HUES48 (cell line): ENCODE results near the gene ZFAND3.

ENCODE experiments used
- H3K27ac ChIP-seq: one replicate; pipeline ENCODE4 v1.7.0; 2013; ENCODE audit warnings: low read depth, low read length, inconsistent platforms
- H3K27me3 ChIP-seq: 2 replicates; pipeline ENCODE4 v1.6.1; 2013; ENCODE audit warnings: mild to moderate bottlenecking, low read length; ENCODE audit not compliant: control insufficient read depth, insufficient read depth
- H3K36me3 ChIP-seq: 2 replicates; pipeline ENCODE4 v1.6.1; 2013; ENCODE audit warnings: low read length; ENCODE audit not compliant: control insufficient read depth, insufficient read depth
- H3K4me1 ChIP-seq: 2 replicates; pipeline ENCODE4 v1.6.1; 2013; ENCODE audit warnings: mild to moderate bottlenecking, low read length; ENCODE audit not compliant: control insufficient read depth, insufficient read depth
- H3K4me3 ChIP-seq: 2 replicates; pipeline ENCODE4 v1.5.1; 2013; ENCODE audit warnings: mild to moderate bottlenecking, low read depth, low read length
- H3K9ac ChIP-seq: 2 replicates; pipeline ENCODE4 v1.6.1; 2013; ENCODE audit warnings: mild to moderate bottlenecking, low read depth, low read length, moderate library complexity
- H3K9me3 ChIP-seq: 2 replicates; pipeline ENCODE4 v1.6.1; 2013; ENCODE audit warnings: low read length; ENCODE audit not compliant: control insufficient read depth, insufficient read depth

Gene ZFAND3

DNA sequence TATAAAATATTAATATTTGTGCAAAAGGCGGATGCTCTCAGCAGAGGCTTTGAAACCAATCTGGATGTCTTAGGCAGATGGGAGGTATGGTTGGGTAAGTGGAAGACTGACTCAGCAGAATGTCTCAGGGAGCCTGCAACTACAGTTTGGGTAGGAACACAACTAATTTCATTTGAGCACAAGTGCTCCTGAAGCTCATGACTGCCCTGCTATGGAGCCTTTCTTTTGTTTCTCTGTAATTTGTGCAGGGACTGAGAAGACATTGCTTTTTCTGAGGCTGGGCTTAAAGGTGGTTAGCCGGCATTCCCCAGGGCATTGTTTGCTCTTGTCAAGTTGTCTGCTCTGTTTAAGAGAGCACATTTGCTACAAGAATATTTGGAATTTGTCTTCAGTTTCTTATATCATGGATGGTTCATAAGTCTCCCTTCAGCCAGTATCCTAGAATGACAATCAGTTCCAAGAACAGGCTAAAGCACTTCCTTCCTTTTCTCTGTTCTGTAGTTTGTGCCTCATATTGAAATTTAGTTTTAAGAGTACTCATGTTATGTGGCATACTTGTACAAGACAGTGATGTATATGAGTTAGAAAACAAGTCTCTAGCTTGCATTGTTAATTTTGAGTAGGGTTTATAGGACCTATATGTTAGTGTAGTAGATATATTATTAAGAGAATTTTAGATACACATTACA is 208.3 kb downstream of the ZFAND3 start:
- Histone ChIP-seq H3K36me3 (no peaks in the 10 kb centered on the region), H3K27ac (no peak overlapping the region), H3K9ac (no peak overlapping the region), H3K4me1 (peaks cover 21% of the 10 kb centered on the region), H3K27me3 (no peaks in the 10 kb centered on the region), H3K9me3 (peaks cover 11% of the 10 kb centered on the region), H3K4me3 (no peak overlapping the region)

GRCh38 chr6:38030380-38030779 is 210.9 kb downstream of the ZFAND3 start:
- Histone ChIP-seq H3K4me3 (no peak overlapping the region), H3K9ac (no peak overlapping the region), H3K27me3 (no peaks in the 10 kb centered on the region), H3K9me3 (no peaks in the 10 kb centered on the region), H3K4me1 (peaks cover 24% of the 10 kb centered on the region), H3K36me3 (no peaks in the 10 kb centered on the region), H3K27ac (no peak overlapping the region)

- Histone ChIP-seq H3K4me3 (no peak overlapping the region), H3K36me3 (no peaks in the 10 kb centered on the region), H3K9ac (no peak overlapping the region), H3K9me3 (no peaks in the 10 kb centered on the region), H3K27me3 (no peaks in the 10 kb centered on the region), H3K27ac (no peak overlapping the region), H3K4me1 (peaks cover 25% of the 10 kb centered on the region)
These were observed 213.3 kb downstream of the ZFAND3 start for GRCh38 chr6:38032797-38033196.

DNA sequence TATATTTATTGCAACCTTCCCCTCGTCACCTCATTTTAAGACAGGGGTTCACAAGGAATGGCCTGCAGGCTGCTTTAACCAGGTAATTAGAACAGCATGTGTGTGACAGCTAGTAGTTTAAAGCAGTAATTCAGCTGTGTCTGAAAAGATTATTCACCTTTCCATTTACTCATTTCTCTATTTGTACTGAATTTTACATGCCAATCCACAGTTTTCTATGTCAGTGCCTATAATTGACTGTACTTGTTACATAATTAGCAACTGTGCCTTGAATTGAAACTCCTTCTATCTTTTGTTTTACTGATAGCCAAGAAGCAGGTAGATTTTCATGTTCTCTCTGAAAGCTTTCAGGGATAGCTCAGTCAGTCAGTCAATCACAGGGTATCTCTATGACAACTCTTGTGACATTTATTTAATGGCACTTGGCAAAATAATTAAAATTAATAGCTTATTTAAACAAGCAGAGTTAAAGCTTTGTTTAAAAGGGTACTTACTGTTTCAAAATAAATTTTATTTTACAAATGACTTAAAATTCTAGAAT is 214.0 kb downstream of the ZFAND3 start:
- no peak overlapping the region for H3K27ac ChIP-seq
- no peak overlapping the region for H3K4me3 ChIP-seq
- no peak overlapping the region for H3K9ac ChIP-seq
- H3K27me3 ChIP-seq = no peaks in the 10 kb centered on the region
- no peaks in the 10 kb centered on the region for H3K9me3 ChIP-seq
- H3K36me3 ChIP-seq = no peaks in the 10 kb centered on the region
- H3K4me1 ChIP-seq = peaks cover 23% of the 10 kb centered on the region

DNA sequence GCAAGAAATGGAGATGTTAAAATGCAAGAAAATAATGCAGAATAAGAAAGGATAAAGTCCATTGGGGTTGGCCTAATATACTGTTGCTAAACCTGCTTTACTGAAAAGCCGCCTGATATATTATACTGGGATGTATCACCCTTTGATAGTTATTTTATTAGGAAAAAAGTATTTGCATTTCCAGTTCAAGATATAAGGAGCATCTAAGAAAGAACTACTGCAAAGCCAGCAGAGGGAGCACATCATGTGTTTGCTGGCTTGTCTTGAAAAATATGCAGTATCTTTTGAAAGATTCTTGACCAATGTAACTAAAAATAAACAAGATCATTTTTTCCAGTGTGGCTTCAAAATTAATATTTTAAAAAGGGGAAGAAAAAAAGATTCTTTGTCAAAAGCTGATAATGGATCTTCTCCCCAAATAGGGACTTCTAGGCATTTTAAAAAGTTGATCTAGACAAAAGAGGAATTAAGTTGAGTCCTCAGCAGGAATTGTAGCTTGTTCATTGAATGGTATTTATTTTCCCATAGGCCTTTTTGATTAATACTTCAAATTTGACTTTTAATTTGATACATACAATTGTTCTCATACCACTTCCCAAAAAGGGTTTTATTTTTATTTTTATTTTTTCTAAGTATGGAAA is 214.9 kb downstream of the ZFAND3 start:
- no peak overlapping the region for H3K27ac ChIP-seq
- no peak overlapping the region for H3K4me3 ChIP-seq
- no peaks in the 10 kb centered on the region for H3K9me3 ChIP-seq
- H3K27me3 ChIP-seq = no peaks in the 10 kb centered on the region
- H3K9ac ChIP-seq = no peak overlapping the region
- peaks cover 23% of the 10 kb centered on the region for H3K4me1 ChIP-seq
- no peaks in the 10 kb centered on the region for H3K36me3 ChIP-seq

GRCh38 chr6:38035478-38035877 is 216.0 kb downstream of the ZFAND3 start:
- H3K9ac ChIP-seq = no peak overlapping the region
- H3K27ac ChIP-seq = no peak overlapping the region
- no peak overlapping the region for H3K4me3 ChIP-seq
- H3K36me3 ChIP-seq = no peaks in the 10 kb centered on the region
- H3K4me1 ChIP-seq = peaks cover 20% of the 10 kb centered on the region
- no peaks in the 10 kb centered on the region for H3K9me3 ChIP-seq
- H3K27me3 ChIP-seq = no peaks in the 10 kb centered on the region

- peaks cover 10% of the 10 kb centered on the region for H3K4me1 ChIP-seq
- H3K36me3 ChIP-seq = no peaks in the 10 kb centered on the region
- H3K4me3 ChIP-seq = no peak overlapping the region
- no peaks in the 10 kb centered on the region for H3K9me3 ChIP-seq
- no peak overlapping the region for H3K27ac ChIP-seq
- H3K27me3 ChIP-seq = no peaks in the 10 kb centered on the region
- no peak overlapping the region for H3K9ac ChIP-seq
These were observed 220.0 kb downstream of the ZFAND3 start for GRCh38 chr6:38039502-38039901.

- no peaks in the 10 kb centered on the region for H3K27me3 ChIP-seq
- H3K9ac ChIP-seq = no peak overlapping the region
- no peak overlapping the region for H3K27ac ChIP-seq
- H3K4me1 ChIP-seq = peaks cover 8% of the 10 kb centered on the region
- no peaks in the 10 kb centered on the region for H3K36me3 ChIP-seq
- H3K4me3 ChIP-seq = no peak overlapping the region
- no peaks in the 10 kb centered on the region for H3K9me3 ChIP-seq
These were observed 220.7 kb downstream of the ZFAND3 start for GRCh38 chr6:38040254-38040653.

DNA sequence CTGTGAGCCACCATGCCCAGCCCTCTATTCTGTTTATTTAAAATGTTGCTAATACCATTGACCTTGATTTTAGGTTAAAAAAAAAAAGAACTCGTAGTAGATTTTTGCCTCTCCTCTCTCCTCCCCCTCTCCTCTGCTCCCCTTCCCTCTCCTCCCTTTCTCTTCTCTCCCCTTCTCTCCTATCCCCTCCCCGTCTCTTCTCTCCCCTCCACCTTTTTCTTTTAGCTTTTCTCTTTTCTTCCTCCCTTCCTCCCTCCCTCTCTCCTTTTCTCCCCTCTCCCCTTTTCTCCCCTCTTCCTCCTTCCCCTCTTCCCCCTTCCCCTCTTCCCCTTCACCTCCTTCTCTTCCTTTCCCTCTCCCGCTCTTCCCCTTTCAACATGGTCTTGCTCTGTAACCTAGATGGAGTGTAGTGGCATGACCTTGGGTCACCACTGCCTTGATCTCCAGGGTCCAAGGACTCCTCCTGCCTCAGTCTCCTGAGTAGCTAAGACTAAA is 223.8 kb downstream of the ZFAND3 start:
- Histone ChIP-seq H3K27ac (no peak overlapping the region), H3K36me3 (no peaks in the 10 kb centered on the region), H3K4me1 (no peaks in the 10 kb centered on the region)

DNA sequence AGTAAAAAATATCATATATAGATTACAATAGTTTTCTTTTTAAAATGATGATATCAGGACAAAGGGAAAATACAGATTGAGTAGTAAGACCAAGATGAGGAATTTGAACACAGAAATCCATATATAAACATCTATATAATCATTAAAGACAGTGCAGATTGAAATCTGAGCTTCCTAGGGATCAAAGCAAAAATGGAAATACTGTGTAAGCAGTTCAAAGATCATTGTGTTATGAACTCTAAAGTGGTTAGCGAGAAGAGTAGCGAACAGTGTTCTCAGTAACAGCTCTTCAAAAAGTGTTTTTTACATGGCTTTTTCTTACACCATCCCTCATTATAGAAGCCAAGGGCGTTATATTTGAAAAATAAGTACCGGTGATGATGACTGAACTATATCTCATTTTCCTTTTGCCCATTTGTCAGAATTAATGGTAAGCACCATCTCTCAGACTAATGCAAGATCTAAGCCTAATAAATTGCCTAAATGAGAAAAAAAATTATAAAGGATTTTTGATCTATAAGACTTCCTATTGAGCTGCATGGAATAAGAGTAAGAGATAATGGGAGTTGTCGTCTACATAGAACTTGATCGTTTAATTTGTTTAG is 226.3 kb downstream of the ZFAND3 start:
- H3K27me3 ChIP-seq = no peaks in the 10 kb centered on the region
- no peaks in the 10 kb centered on the region for H3K4me1 ChIP-seq
- H3K4me3 ChIP-seq = no peak overlapping the region
- H3K27ac ChIP-seq = no peak overlapping the region
- no peak overlapping the region for H3K9ac ChIP-seq
- H3K9me3 ChIP-seq = no peaks in the 10 kb centered on the region
- no peaks in the 10 kb centered on the region for H3K36me3 ChIP-seq

More for the DNA sequence above, 223.8 kb downstream of the ZFAND3 start:
- Histone ChIP-seq H3K4me3 (no peak overlapping the region), H3K27me3 (no peaks in the 10 kb centered on the region), H3K9ac (no peak overlapping the region), H3K9me3 (no peaks in the 10 kb centered on the region)

DNA sequence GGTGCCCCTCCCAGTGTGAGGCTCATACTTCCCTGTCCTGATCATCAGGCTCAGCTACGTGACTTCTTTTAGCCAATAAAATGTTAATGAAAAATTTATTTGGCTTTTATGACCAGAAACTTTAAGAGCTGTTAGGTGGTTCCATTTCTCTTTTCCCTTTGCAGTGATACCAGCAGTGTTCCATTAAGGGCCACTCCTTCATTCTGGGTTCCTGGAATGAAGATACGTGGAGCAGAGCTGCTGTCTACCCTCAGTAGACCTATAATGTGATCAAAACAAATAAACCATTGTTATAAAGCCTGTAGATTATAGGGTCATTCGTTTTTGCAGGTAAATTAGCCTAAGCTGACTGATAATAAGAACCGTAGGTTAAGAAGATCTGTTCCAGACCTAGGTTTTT is 228.0 kb downstream of the ZFAND3 start:
- no peak overlapping the region for H3K27ac ChIP-seq
- H3K4me3 ChIP-seq = no peak overlapping the region
- H3K4me1 ChIP-seq = peaks cover 7% of the 10 kb centered on the region; the same call in 1 of the 2 replicates
- H3K9ac ChIP-seq = no peak overlapping the region
- no peaks in the 10 kb centered on the region for H3K9me3 ChIP-seq
- no peaks in the 10 kb centered on the region for H3K36me3 ChIP-seq
- no peaks in the 10 kb centered on the region for H3K27me3 ChIP-seq
